Upper lobe of right lung (tissue), 1 donor: ENCODE measurements around the gene WFDC1. TPM values are rescaled to one million over a fixed set of nuclear protein-coding genes. Genes with fewer than 3 reads are reported as not detected.

Source experiments
- ATAC-seq: fragments of 200-7000 bp; cut with Tn5 transposase; one replicate; pipeline ENCODE4 v1.9.1; 2020; ENCODE audit warnings: mild to moderate bottlenecking, moderate library complexity
- DNase-seq: peaks from one replicate; pipeline ENCODE4 v3.0.0-alpha.2; 2020
- H3K27ac ChIP-seq: fragments of 200-600 bp; one replicate; pipeline ENCODE4 v1.8.0; 2022
- H3K27me3 ChIP-seq: fragments of 200-600 bp; one replicate; pipeline ENCODE4 v1.8.0; 2022; ENCODE audit warnings: mild to moderate bottlenecking
- H3K36me3 ChIP-seq: fragments of 200-600 bp; one replicate; pipeline ENCODE4 v1.8.0; 2022
- H3K4me1 ChIP-seq: fragments of 200-600 bp; one replicate; pipeline ENCODE4 v1.8.0; 2022
- H3K4me3 ChIP-seq: fragments of 200-600 bp; one replicate; pipeline ENCODE4 v1.8.0; 2022; ENCODE audit warnings: mild to moderate bottlenecking
- H3K9me3 ChIP-seq: fragments of 200-600 bp; one replicate; pipeline ENCODE4 v1.8.0; 2022
- CTCF ChIP-seq: fragments of 200-600 bp; IDR thresholded peaks from one replicate; pipeline ENCODE4 v1.8.0; 2022; ENCODE audit warnings: antibody characterized with exemption
- intact Hi-C: fragments of 100-400 bp; cut with DNase I; formaldehyde crosslinking; loops from one replicate; pipeline ENCODE4 v1.11.0; 2022
- total RNA-seq: library from RNA; stranded (reverse); fragmentation: NEBNext Ultra II Directional; extraction: Animal tissue kit (Norgen Biotek cat#: 25700); gene quantifications from one replicate; pipeline ENCODE4 v1.2.1, GENCODE V29; 2021
- donor health status: DM: no; HTN: yes; CAD: no; lungs with severe emphysema.

The WFDC1 gene
- total RNA-seq, 1 donor from 2014 or later = 26.0 TPM

GRCh38 chr16:84267380-84267779 lies 27.3 kb upstream of the WFDC1 start:
- DNase-seq = no peak
- H3K9me3 ChIP-seq = no peaks in the 10 kb centered on the region
- no peak for TF ChIP-seq CTCF
- H3K27me3 ChIP-seq = no peaks in the 10 kb centered on the region
- H3K27ac ChIP-seq = no peak overlapping the region
- intact Hi-C loops = no loop called here
- no peak overlapping the region for H3K4me3 ChIP-seq
- ATAC-seq = no peak
- no peaks in the 10 kb centered on the region for H3K36me3 ChIP-seq
- H3K4me1 ChIP-seq = no peaks in the 10 kb centered on the region

- no peak for ATAC-seq
- no peak overlapping the region for H3K4me3 ChIP-seq
- no peaks in the 10 kb centered on the region for H3K9me3 ChIP-seq
- intact Hi-C loops = no loop called here
- no peaks in the 10 kb centered on the region for H3K36me3 ChIP-seq
- H3K27me3 ChIP-seq = no peaks in the 10 kb centered on the region
- no peaks in the 10 kb centered on the region for H3K4me1 ChIP-seq
- DNase-seq = no peak
- no peak overlapping the region for H3K27ac ChIP-seq
- TF ChIP-seq CTCF = no peak
Observed at GRCh38 chr16:84268291-84269040, 26.2 kb upstream of the WFDC1 start.

GRCh38 chr16:84270071-84270470 lies 24.6 kb upstream of the WFDC1 start:
- intact Hi-C loops = loop anchor here (10.0 kb wide), 1 partner anchor 215 kb away; no protein-coding TSS in a partner anchor
- ATAC-seq (no peak), DNase-seq (no peak)
- Histone ChIP-seq H3K4me1 (no peaks in the 10 kb centered on the region), H3K9me3 (no peaks in the 10 kb centered on the region), H3K27me3 (no peaks in the 10 kb centered on the region), H3K27ac (no peak overlapping the region), H3K36me3 (no peaks in the 10 kb centered on the region), H3K4me3 (no peak overlapping the region)
- no peak for TF ChIP-seq CTCF

- no peaks in the 10 kb centered on the region for H3K36me3 ChIP-seq
- no peak for DNase-seq
- TF ChIP-seq CTCF = no peak
- H3K27ac ChIP-seq = no peak overlapping the region
- H3K4me3 ChIP-seq = no peak overlapping the region
- no peaks in the 10 kb centered on the region for H3K4me1 ChIP-seq
- intact Hi-C loops = loop anchor here (10.0 kb wide), 1 partner anchor 214 kb away; no protein-coding TSS in a partner anchor
- no peaks in the 10 kb centered on the region for H3K27me3 ChIP-seq
- H3K9me3 ChIP-seq = no peaks in the 10 kb centered on the region
- ATAC-seq = no peak
Observed at GRCh38 chr16:84270531-84270930, 24.1 kb upstream of the WFDC1 start.

GRCh38 chr16:84271037-84271436 lies 23.6 kb upstream of the WFDC1 start:
- no peak for DNase-seq
- ATAC-seq = no peak
- no peaks in the 10 kb centered on the region for H3K36me3 ChIP-seq
- intact Hi-C loops = loop anchor here (10.0 kb wide), 1 partner anchor 214 kb away; no protein-coding TSS in a partner anchor
- H3K27me3 ChIP-seq = no peaks in the 10 kb centered on the region
- H3K9me3 ChIP-seq = no peaks in the 10 kb centered on the region
- TF ChIP-seq CTCF = no peak
- no peak overlapping the region for H3K4me3 ChIP-seq
- no peaks in the 10 kb centered on the region for H3K4me1 ChIP-seq
- H3K27ac ChIP-seq = no peak overlapping the region
